CD4-positive, alpha-beta T cell treated with Interleukin-6 for 4 hours (primary cell): ENCODE data around the gene PDE3A.

ENCODE experiments used
- DNase-seq: peaks from one replicate; pipeline ENCODE4 v3.0.0-alpha.2; 2020; ENCODE audit warnings: mixed read lengths

The PDE3A gene

GRCh38 chr12:20463913-20464524 lies 95.7 kb downstream of the PDE3A start:
- DNase-seq, result no peak

- no peak for DNase-seq
Measured at GRCh38 chr12:20469300-20469699, 101.0 kb downstream of the PDE3A start.

GRCh38 chr12:20469756-20470155 lies 101.4 kb downstream of the PDE3A start:
- no peak for DNase-seq

- DNase-seq, result no peak
Measured at GRCh38 chr12:20472102-20472782, 103.9 kb downstream of the PDE3A start.

- DNase-seq, result no peak
Measured at GRCh38 chr12:20473133-20473532, 104.8 kb downstream of the PDE3A start.

- no peak for DNase-seq
Measured at GRCh38 chr12:20474016-20474415, 105.7 kb downstream of the PDE3A start.

GRCh38 chr12:20474443-20474842 lies 106.1 kb downstream of the PDE3A start:
- DNase-seq, result no peak

GRCh38 chr12:20475542-20475941 lies 107.2 kb downstream of the PDE3A start:
- DNase-seq, result no peak

GRCh38 chr12:20476551-20476950 lies 108.2 kb downstream of the PDE3A start:
- no peak for DNase-seq

- no peak for DNase-seq
Measured at GRCh38 chr12:20477255-20477654, 108.9 kb downstream of the PDE3A start.

GRCh38 chr12:20477672-20478071 lies 109.3 kb downstream of the PDE3A start:
- DNase-seq, result no peak

GRCh38 chr12:20482491-20483054 lies 114.2 kb downstream of the PDE3A start:
- no peak for DNase-seq

- DNase-seq, result no peak
Measured at GRCh38 chr12:20483776-20484175, 115.4 kb downstream of the PDE3A start.

GRCh38 chr12:20486233-20486632 lies 117.9 kb downstream of the PDE3A start:
- no peak for DNase-seq

GRCh38 chr12:20487519-20487918 lies 119.2 kb downstream of the PDE3A start:
- no peak for DNase-seq

GRCh38 chr12:20489645-20490044 lies 121.3 kb downstream of the PDE3A start:
- no peak for DNase-seq

GRCh38 chr12:20490213-20490612 lies 121.9 kb downstream of the PDE3A start:
- no peak for DNase-seq

GRCh38 chr12:20491290-20491689 lies 123.0 kb downstream of the PDE3A start:
- no peak for DNase-seq

GRCh38 chr12:20492251-20492760 lies 124.0 kb downstream of the PDE3A start:
- DNase-seq, result no peak

- no peak for DNase-seq
Measured at GRCh38 chr12:20493934-20494333, 125.6 kb downstream of the PDE3A start.

GRCh38 chr12:20494851-20495250 lies 126.5 kb downstream of the PDE3A start:
- no peak for DNase-seq

GRCh38 chr12:20495997-20496396 lies 127.7 kb downstream of the PDE3A start:
- no peak for DNase-seq

- DNase-seq, result no peak
Measured at GRCh38 chr12:20497707-20498106, 129.4 kb downstream of the PDE3A start.

GRCh38 chr12:20501958-20502357 lies 133.6 kb downstream of the PDE3A start:
- DNase-seq, result no peak
